SK-N-SH treated with all-trans-retinoic acid at 6 μM for 48 hours (cell line): Measurements from ENCODE around the gene SLC34A1.

ENCODE experiments used
- ATAC-seq: fragments of 200-7000 bp; cut with Tn5 transposase; 3 replicates; pipeline ENCODE4 v1.9.1; 2020; ENCODE audit warnings: mild to moderate bottlenecking, moderate library complexity
- ARNTL ChIP-seq: fragments of 450-650 bp; formaldehyde crosslinking; IDR thresholded peaks from 2 replicates; pipeline ENCODE4 v1.5.0; 2020; ENCODE audit warnings: low read depth, mild to moderate bottlenecking, moderate library complexity, borderline replicate concordance
- BACH2 ChIP-seq: fragments of 250-450 bp; sonication (Bioruptor Pico); IDR thresholded peaks from 2 replicates; pipeline ENCODE4 v1.9.0; 2021; ENCODE audit warnings: mild to moderate bottlenecking, borderline replicate concordance
- CREB5 ChIP-seq: fragments of 250-450 bp; sonication (Bioruptor Pico); IDR thresholded peaks from 2 replicates; pipeline ENCODE4 v1.5.1; 2020; ENCODE audit warnings: low read depth, mild to moderate bottlenecking, moderate library complexity
- CSDC2 ChIP-seq: fragments of 250-450 bp; sonication (Bioruptor Pico); IDR thresholded peaks from 2 replicates; pipeline ENCODE4 v1.5.0; 2020; ENCODE audit warnings: mild to moderate bottlenecking, moderate library complexity
- CSRNP3 ChIP-seq: fragments of 250-450 bp; sonication (Bioruptor Pico); IDR thresholded peaks from 2 replicates; pipeline ENCODE4 v1.5.1; 2021; ENCODE audit warnings: mild to moderate bottlenecking, moderate library complexity
- GLIS3 ChIP-seq: fragments of 250-450 bp; sonication (Bioruptor Pico); IDR thresholded peaks from 2 replicates; pipeline ENCODE4 v1.5.0; 2020; ENCODE audit warnings: mild to moderate bottlenecking, moderate library complexity
- ISL1 ChIP-seq: fragments of 250-450 bp; sonication (Bioruptor Pico); IDR thresholded peaks from 2 replicates; pipeline ENCODE4 v2.1.2; 2022; ENCODE audit warnings: mild to moderate bottlenecking, moderate library complexity
- OSR1 ChIP-seq: fragments of 250-450 bp; sonication (Bioruptor Pico); IDR thresholded peaks from 2 replicates; pipeline ENCODE4 v1.8.0; 2022; ENCODE audit warnings: moderate library complexity, mild to moderate bottlenecking, inconsistent platforms
- PATZ1 ChIP-seq: fragments of 250-450 bp; sonication (Bioruptor Pico); IDR thresholded peaks from 2 replicates; pipeline ENCODE4 v1.8.0; 2020; ENCODE audit warnings: mild to moderate bottlenecking, moderate library complexity, borderline replicate concordance
- POU6F1 ChIP-seq: fragments of 250-450 bp; sonication (Bioruptor Pico); IDR thresholded peaks from 2 replicates; pipeline ENCODE4 v1.8.0; 2021; ENCODE audit warnings: low read depth, mild to moderate bottlenecking, moderate library complexity, borderline replicate concordance
- RARB ChIP-seq: fragments of 250-450 bp; sonication (Bioruptor Pico); IDR thresholded peaks from 2 replicates; pipeline ENCODE4 v1.8.0; 2021; ENCODE audit warnings: mild to moderate bottlenecking, moderate library complexity
- TCF4 ChIP-seq: fragments of 250-450 bp; sonication (Bioruptor Pico); IDR thresholded peaks from 2 replicates; pipeline ENCODE4 v1.8.0; 2021; ENCODE audit warnings: mild to moderate bottlenecking, moderate library complexity, borderline replicate concordance
- TOX ChIP-seq: fragments of 250-450 bp; sonication (Bioruptor Pico); IDR thresholded peaks from 2 replicates; pipeline ENCODE4 v1.8.0; 2021; ENCODE audit warnings: mild to moderate bottlenecking, moderate library complexity, borderline replicate concordance
- TSHZ2 ChIP-seq: fragments of 250-450 bp; sonication (Bioruptor Pico); IDR thresholded peaks from 2 replicates; pipeline ENCODE4 v1.5.0; 2020; ENCODE audit warnings: mild to moderate bottlenecking, moderate library complexity
- ZC3H10 ChIP-seq: fragments of 250-450 bp; sonication (Bioruptor Pico); IDR thresholded peaks from 2 replicates; pipeline ENCODE4 v1.5.1; 2021; ENCODE audit warnings: mild to moderate bottlenecking, moderate library complexity
- ZNF565 ChIP-seq: fragments of 450-650 bp; formaldehyde crosslinking; conservative IDR thresholded peaks from 2 replicates; pipeline ENCODE4 v1.5.0; 2020; ENCODE audit warnings: low read depth, mild to moderate bottlenecking, moderate library complexity
- ZNF70 ChIP-seq: fragments of 450-650 bp; formaldehyde crosslinking; IDR thresholded peaks from 2 replicates; pipeline ENCODE4 v1.5.0; 2020; ENCODE audit warnings: mild to moderate bottlenecking, moderate library complexity
- ZNF8 ChIP-seq: fragments of 450-650 bp; formaldehyde crosslinking; IDR thresholded peaks from 2 replicates; pipeline ENCODE4 v1.5.0; 2020; ENCODE audit warnings: mild to moderate bottlenecking, moderate library complexity

Gene SLC34A1

GRCh38 chr5:177384134-177384533 lies at the start of gene SLC34A1:
Gene SLC34A1, plus strand, starts transcription at chr5:177384434. Its CDS starts 1,308 bp downstream, at chr5:177385742.
- no peak for TF ChIP-seq TCF4 (CRISPR knock-in tag)
- no peak for TF ChIP-seq RARB
- no peak for TF ChIP-seq CSDC2 (CRISPR knock-in tag)
- TF ChIP-seq CSRNP3: no peak
- TF ChIP-seq ARNTL (CRISPR knock-in tag): no peak
- no peak for TF ChIP-seq GLIS3
- TF ChIP-seq ISL1: no peak
- TF ChIP-seq TSHZ2 (CRISPR knock-in tag): no peak
- TF ChIP-seq PATZ1 (CRISPR knock-in tag): no peak
- no peak for TF ChIP-seq ZC3H10 (CRISPR knock-in tag)
- no peak for TF ChIP-seq TOX
- no peak for TF ChIP-seq BACH2 (CRISPR knock-in tag)
- TF ChIP-seq ZNF70 (CRISPR knock-in tag): no peak
- no peak for TF ChIP-seq POU6F1 (CRISPR knock-in tag)
- no peak for TF ChIP-seq CREB5
- no peak for TF ChIP-seq OSR1 (CRISPR knock-in tag)
- no peak for ATAC-seq

GRCh38 chr5:177334781-177335700 lies 49.2 kb upstream of the SLC34A1 start:
- ATAC-seq: no peak
- TF ChIP-seq ZNF565 (CRISPR knock-in tag): no peak
- TF ChIP-seq ZC3H10 (CRISPR knock-in tag): no peak
- no peak for TF ChIP-seq CSDC2 (CRISPR knock-in tag)
- no peak for TF ChIP-seq CREB5
- TF ChIP-seq GLIS3: no peak
- TF ChIP-seq ZNF8 (CRISPR knock-in tag): no peak
- no peak for TF ChIP-seq BACH2 (CRISPR knock-in tag)
- TF ChIP-seq POU6F1 (CRISPR knock-in tag): no peak
